NCI-H345 (cell line): ENCODE results near the gene COL6A1.

Source experiments
- DNase-seq: peaks from one replicate; lab custom pipeline; 2025; lab: John Stamatoyannopoulos, UW

Gene COL6A1

GRCh38 chr21:46049890-46050667 is 68.5 kb downstream of the COL6A1 start:
- no peak for DNase-seq

GRCh38 chr21:46050668-46051378 is 69.3 kb downstream of the COL6A1 start:
- DNase-seq: no peak

- no peak for DNase-seq
Observed at GRCh38 chr21:46051379-46051770, 69.8 kb downstream of the COL6A1 start.

- no peak for DNase-seq
Observed at GRCh38 chr21:46051821-46052675, 70.5 kb downstream of the COL6A1 start.

GRCh38 chr21:46052703-46053651 is 71.4 kb downstream of the COL6A1 start:
- no peak for DNase-seq

- no peak for DNase-seq
Observed at GRCh38 chr21:46054031-46054430, 72.5 kb downstream of the COL6A1 start.

GRCh38 chr21:46054451-46054881 is 72.9 kb downstream of the COL6A1 start:
- no peak for DNase-seq
